ENCODE measurements around the gene TRAF5.
"Not testable (repeated sequence)": the region's sequence is repeated elsewhere in the genome, so short reads cannot be mapped to it uniquely, and the experiment has no call there.

GRCh38 chr1:211399851-211400393, 73.3 kb downstream of the TRAF5 start:
- TF ChIP-seq POLR2A (IDR thresholded peaks at IDR 0.05; ENCODE audit: low read depth, low read length); POLR2AphosphoS5 (IDR thresholded peaks at IDR 0.05; ENCODE audit: low read depth, low read length); TAF1 (IDR thresholded peaks at IDR 0.05; ENCODE audit: borderline replicate concordance, low read depth, low read length): not testable (repeated sequence)

Measured in GM12892 (cell line).